GM18909 (cell line): Measurements from ENCODE around the gene RPL10L.

ENCODE experiments used
- ATAC-seq: cut with Tn5 transposase; IDR thresholded peaks from one replicate; pipeline ENCODE4 v1.9.1; 2021; ENCODE audit warnings: mild to moderate bottlenecking; ENCODE audit not compliant: unreplicated experiment, poor library complexity

Gene RPL10L

GRCh38 chr14:46651526-46652144, at the start of gene RPL10L:
TSS of gene RPL10L (minus strand) at chr14:46651781. CDS start at chr14:46651736, 45 bp downstream.
- ATAC-seq = no peak

GRCh38 chr14:46691819-46692218, 40.2 kb upstream of the RPL10L start:
- ATAC-seq = no peak

- no peak for ATAC-seq
These were observed 35.1 kb upstream of the RPL10L start for GRCh38 chr14:46686652-46687051.

- no peak for ATAC-seq
These were observed 20.5 kb upstream of the RPL10L start for GRCh38 chr14:46672128-46672527.

GRCh38 chr14:46663382-46663781, 11.8 kb upstream of the RPL10L start:
- ATAC-seq = no peak

GRCh38 chr14:46661728-46662127, 10.1 kb upstream of the RPL10L start:
- ATAC-seq = no peak

GRCh38 chr14:46653031-46653755, 1.6 kb upstream of the RPL10L start:
- no peak for ATAC-seq

GRCh38 chr14:46646796-46647195, 4.8 kb downstream of the RPL10L start:
- ATAC-seq = no peak

GRCh38 chr14:46626876-46627275, 24.7 kb downstream of the RPL10L start:
- no peak for ATAC-seq
